GM18861 (cell line): ENCODE results near the gene ADCY2.

ENCODE experiments used
- ATAC-seq: cut with Tn5 transposase; IDR thresholded peaks from one replicate; pipeline ENCODE4 v1.9.1; 2021; ENCODE audit not compliant: unreplicated experiment

The ADCY2 gene

DNA sequence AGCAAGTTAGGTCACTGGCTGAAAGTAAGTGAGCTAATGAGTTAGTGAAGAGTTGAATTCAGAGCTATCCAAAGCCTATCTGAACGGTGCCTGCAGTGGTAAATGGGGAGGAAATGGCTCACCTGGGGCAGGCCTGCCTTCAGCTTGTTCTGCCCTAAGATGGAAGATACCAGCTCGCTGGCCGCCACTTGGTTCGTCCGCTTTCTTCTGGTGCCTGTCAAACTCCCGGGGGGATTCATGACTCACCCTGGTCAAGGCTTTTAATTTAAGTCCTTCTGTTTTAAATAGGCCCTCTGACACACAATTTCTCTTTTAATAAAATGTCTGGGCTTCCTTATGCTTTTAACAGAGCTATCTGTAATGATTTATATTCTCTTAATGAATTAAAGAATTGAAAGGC lies 376.2 kb downstream of the ADCY2 start:
- no peak for ATAC-seq

DNA sequence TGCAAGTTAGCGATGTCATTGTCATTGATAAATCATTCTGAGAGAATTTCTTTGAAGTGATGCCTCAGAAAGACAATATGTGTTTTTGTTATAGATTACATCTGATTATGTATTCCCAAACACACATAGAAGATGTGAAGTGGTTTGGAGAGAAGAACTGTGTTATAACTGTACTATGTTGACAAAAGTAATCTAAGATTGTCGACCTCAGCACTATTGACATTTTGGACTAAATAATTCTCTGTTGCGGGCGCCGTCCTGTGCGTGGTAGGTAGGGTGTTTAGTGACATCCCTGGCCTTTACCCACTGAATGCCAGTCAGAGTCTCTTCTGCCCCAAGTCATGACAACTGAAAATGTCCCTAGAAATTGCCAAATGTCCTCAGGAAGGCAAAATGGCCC lies 377.2 kb downstream of the ADCY2 start:
- no peak for ATAC-seq

DNA sequence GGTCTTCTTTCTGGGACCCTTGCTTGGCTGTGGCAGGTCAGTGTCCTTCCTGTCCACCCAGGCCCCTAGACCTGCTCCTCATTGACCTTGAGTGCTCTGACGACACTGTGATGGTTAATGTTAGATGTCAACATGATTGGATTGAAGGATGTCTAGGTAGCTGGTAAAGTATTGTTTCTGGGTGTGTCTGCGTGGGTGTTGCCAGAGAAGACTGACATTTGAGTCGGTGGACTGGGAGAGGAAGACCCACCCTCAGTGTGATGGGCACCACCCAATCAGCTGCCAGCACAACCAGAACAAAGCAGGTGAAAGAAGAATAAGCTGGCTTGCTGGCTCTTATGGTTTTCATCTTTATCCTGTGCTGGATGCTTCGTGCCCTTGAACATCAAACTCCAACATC lies 380.5 kb downstream of the ADCY2 start:
- ATAC-seq: no peak

DNA sequence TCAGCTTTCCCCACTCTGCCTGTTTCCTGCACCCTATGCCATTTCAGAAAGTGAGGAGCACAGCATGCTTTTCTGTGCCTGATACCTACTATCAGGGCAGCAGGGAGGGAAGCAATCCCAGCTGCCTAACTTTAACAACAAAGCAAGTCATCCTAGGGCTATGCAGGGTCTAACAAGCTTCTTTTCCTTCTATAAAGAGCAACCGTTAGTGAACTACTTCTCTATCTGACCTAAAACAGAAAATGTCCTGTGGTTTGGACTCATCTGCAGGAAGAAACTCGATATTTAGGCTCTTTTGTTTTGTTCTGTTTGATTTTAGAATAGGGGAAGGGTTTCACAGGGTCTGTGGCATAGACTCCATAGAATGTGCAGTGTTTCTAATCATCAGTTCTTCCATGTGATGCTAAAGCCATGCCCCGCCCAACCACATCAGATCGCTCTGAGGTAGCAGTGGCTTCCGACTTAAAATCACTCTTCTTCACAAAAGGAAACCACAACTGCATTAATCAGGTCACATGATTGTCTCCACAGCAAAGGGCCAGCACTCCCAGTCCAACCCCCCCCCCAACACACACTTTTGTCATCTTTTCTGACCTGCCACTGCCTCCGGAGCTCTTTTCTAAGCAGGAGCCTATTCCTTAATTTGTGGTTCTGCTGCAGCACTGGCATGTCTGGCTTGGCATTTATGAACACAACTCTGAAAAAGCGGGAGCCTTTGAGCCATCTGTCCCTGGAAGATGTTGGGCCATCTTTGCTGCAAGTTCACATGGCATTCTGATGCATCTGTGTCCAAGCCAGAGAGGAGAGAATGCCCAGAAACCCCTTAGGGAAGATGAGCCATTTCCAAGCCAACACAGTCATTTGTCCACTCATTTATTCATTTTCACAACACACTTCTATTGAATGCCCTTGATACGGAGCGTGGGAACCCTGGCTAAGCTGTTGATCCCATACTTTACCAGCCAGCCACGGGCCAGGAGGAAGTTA lies 383.4 kb downstream of the ADCY2 start:
- no peak for ATAC-seq

DNA sequence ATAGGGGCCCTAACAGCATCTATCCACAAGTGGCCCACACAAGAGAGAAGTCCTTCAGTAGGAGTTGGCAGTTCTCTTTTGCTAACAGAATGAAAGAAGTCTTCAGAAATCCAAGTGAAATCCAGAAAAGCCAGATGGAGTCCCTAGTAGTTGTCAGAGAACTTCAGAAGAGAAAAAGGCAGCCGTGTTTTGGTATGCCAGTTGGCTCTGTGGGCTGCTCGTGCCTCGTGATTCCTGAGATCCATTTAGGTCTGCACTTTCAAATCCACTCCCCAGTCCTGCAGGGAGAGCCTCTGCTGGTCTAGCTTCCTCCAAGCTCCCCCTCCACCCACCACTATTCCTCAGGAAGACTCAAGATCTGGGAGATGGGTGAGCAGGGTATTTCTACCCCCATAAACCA lies 386.0 kb downstream of the ADCY2 start:
- ATAC-seq: no peak

DNA sequence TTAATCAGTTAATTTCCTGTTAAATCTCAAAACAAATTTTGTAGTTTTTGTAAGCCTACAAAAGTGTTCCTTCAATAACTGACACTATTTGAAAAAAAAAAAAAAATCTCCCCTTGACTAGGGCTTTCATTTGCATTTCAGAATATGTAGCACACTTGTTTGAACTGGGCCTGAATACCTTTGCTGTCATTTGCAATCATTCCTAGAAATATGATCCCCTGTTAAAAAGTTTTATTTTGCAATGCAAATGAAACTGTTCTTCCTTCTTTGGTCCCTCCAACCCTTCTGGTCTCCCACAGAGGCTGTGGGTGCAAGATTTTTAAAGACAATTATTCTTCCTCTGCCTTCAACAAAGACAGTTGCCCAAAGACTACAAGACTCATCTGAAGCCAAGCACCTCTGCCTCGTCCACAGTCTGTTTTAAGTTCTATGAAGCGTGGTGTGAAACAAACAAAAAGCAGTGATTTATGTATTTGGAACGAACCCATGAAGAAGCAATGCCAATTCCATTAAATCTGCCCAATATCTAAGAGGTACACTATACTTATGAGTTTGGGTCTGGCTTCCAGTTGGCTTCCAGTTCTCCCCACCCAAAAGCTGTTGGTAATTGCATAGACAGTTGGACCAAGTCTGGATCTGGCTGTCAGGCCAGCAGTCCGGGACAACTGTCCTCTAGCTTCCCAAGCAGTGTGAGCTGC lies 388.9 kb downstream of the ADCY2 start:
- no peak for ATAC-seq

DNA sequence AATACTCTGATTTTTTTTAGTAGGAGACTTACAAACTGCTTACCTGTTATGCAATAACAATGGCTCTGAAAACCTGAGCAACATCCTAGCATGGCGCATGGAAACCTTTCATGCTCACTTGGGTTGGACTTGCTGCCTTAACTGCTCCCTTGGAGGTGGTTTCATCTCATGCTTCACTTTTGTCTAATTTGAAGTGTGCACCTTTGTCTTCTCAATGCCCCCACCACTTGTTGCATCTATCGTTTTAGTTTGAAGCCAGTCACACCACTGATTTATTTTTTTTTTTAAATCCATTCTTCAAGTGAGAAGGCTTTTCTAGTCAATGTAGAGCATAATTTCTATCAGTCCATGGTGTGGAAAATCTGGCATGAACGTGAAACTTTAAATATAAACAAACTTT lies 391.8 kb downstream of the ADCY2 start:
- ATAC-seq: no peak

DNA sequence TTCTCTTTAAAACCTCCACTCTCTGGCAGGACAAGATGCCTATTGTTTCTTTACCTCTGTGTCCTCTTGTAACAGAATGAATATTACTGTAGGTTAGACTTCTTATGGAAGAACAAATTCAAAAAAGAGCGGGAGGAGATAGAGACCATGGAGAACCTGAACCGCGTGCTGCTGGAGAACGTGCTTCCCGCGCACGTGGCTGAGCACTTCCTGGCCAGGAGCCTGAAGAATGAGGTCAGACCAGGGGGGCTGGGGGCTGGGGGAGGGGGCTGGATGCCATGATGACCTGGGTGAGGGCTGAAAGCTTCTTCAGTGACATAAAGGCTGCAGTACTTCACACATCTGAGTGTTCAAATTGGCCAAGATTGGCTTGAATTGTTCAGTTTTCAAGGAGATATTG lies 393.6 kb downstream of the ADCY2 start:
- ATAC-seq: no peak

DNA sequence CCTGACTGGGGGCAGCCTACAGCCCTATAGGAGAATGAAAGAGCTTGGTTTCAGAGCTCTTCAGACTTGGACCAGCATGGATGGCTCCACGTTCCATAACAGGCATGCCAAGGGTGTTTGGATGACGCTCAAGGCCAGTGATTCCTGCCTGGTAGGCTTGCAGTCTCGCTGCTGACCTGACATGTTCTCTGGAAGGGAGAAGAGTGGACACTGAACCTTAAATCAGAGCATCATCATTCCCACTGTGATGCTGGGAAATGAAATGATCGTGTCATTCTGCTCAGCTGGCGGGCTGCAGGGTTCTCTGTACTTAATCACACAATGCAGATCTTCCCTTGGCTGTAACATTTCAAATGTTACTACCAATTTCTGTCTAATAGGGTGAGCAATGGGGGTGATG lies 398.0 kb downstream of the ADCY2 start:
- no peak for ATAC-seq

DNA sequence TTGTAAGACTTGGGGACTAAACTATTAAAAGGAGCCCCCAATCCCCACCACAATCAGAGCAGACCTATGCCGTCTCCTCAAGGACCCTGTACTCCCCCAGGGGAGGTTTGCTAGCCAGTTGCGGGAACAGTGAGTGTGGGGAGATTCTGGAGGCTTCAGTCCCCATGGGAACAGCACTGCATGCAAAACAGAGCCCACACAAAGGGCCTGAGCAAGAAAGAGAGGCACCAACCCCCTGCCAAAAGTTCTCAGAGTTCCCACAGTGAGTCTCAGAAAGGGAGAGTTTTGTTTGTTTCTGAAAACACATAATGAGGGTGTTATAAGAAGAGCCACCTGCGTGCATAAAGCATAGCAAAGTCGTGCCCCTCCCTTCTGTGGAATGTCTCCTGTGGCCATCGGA lies 398.4 kb downstream of the ADCY2 start:
- peak; percentile 68 for ATAC-seq

DNA sequence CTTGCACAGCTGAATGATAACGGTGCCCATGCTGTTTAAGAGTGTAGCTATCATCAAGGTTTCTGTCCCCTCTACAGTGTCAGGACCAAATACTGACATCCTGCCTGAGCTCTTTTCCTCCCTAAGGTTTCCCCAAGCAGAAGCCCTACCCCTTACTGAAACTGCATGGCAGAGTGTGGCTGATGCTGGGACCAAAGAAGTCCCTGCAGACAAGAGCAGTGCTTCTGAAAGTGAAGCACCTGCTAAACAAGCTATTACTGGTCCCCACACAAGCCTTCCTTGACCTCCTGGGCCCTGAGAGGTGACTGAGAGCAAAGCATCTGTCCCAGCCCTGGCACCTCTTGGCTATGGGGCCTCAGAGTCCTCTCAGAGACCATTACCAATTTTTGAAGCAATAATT lies 398.9 kb downstream of the ADCY2 start:
- peak; percentile 57 for ATAC-seq

DNA sequence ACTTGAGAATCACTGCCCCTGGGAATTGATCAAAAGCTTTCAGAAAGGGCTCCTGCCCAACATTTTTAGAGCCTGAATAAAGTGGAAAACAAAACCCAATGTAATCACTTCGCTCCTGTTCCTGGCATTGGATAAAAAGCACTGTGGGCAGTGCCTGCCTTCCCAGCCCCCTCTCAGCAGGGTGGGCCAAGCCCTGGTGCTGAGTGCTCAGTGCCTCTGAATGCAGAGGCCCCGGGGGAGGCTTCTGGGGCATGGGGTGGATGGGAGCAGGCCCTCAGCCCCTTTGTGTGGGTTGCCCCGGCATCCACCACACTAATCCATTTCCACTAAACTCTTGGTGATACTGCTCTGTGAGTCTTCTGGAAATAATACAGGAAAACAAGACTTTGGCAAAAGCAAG lies 399.4 kb downstream of the ADCY2 start:
- no peak for ATAC-seq

DNA sequence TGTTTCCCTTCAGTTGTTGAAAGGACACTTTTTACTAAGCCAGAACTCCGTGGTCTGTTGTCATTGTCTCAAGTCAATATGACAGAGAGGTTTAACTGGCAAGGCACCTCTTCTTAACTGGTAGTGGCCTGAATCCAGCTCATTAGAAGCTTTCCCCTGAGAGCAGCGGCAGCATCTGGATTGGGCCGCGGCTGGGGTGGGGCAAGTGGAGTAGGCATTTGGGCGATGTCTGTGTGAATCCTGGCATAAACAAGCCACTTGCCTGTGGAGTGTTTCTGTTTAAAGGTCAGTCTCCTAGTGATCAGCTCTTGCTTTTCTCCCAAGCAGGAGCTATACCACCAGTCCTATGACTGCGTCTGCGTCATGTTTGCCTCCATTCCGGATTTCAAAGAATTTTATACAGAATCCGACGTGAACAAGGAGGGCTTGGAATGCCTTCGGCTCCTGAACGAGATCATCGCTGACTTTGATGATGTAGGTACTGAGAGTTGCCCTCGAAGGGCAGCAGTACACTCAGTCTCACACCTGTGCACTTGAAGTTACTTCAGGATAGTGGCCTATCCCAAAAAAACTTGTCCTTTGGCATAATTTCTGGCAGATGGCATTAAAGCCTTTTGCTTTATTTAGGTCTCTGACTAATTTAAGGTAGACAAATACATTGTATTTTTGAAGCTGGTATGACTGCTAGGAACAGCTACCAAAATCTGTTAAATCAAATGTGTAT lies 406.1 kb downstream of the ADCY2 start:
- no peak for ATAC-seq

DNA sequence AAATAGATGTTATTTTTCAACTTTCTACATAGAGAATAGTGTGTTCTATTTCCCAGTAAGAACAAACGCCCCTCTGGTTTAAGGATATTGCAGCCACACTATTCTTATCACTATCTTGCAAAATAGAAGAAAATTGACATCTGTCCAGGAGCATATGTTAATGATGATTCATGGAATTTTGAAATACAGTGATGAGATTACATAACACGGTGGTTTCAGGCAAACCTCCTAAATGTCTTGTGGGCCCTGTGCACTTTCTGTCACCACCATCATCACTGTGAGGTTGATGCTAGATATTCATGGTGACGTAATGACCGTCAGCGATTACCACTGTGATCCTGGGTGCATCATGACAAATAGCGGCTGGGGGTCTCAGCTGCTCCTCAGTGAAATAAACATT lies 406.9 kb downstream of the ADCY2 start:
- no peak for ATAC-seq

DNA sequence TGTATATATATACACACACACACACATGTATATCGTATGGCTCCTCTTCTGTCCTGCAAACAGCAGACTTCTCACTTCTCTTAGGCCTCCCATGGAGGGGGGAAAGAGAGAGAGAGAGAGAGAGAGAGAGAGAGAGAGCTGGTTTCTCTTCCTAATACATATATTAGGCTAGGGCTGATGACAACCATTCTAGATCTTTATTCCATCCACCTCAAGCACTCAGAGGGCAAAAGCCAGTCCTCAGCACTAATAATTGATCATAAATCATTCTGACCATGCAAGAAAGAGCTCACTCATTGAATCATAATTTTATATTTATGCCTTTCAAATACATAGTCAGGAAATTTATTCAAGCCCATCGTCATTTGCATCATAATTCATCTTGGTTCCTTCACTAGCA lies 408.0 kb downstream of the ADCY2 start:
- ATAC-seq: no peak

DNA sequence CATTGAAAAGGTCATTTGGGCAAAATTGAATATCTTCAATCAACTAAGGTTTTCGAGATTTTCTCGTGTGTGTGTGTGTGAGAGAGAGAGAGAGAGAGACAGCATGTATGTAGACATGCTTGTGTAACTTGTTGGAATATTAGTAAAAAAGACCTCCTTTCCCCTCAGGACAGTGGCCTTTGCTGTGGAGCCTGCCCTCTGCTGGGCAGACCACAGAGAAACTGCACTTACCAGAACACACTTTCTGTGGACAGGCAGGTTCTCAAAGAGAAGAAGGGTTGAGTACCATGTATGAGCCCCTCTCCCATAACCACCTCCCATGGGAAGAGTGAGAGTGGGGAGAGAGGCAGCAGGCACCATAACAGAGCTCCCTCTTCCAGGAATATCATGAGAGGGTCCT lies 409.4 kb downstream of the ADCY2 start:
- no peak for ATAC-seq

DNA sequence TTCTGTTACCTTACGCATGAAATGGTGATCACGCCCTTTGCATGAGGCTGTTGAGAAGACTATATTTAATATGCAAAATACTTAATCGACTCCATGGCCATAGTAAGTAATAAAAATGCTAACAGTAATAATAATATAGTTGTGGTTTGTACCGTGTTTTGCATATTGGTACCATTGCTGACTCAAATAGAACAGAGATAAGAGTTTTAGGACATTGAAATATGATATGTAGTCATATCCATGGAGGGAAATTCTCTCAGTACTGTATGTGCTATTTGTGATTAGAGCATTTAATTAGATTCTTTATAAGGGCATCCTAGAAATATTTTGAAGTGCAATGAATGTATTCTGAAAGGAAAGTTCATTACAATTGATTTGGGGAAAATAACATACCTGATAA lies 413.1 kb downstream of the ADCY2 start:
- no peak for ATAC-seq

DNA sequence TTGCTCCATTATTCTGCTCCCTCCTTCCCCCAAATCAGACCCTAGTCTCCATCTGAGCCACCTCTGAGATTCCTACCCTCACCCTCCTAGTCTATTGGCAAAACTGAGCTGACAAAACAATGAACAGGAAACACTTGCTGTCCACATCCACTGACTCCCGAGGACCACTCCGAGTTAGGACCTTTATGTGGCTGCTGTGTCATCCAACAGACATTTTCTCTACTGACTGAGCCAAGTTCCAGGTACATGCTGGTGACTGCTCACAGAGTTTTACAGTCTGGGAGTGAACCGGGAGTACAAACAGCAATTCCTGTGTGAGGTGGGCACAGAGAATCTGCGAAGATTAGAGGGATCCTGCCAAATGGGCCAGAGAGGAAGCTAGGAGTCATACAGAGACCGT lies 415.8 kb downstream of the ADCY2 start:
- no peak for ATAC-seq

DNA sequence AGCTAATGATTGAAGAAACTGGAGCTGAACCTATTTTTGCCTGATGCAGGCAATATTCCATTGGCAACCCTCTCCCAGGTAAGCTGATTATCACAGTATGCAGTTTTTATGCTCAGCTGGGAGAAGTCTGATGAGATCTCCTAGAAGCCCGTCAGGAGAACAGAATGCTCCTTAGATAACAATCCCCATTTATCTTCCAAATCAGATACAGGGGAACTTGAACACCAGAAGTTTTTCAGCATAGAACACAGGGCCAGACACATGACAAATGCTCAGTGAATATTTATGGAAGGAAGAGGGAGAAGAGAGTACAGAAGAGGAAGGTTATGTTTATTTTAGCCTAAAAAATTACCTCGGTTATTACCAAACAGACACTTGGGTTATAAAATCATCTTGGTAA lies 417.1 kb downstream of the ADCY2 start:
- ATAC-seq: no peak

DNA sequence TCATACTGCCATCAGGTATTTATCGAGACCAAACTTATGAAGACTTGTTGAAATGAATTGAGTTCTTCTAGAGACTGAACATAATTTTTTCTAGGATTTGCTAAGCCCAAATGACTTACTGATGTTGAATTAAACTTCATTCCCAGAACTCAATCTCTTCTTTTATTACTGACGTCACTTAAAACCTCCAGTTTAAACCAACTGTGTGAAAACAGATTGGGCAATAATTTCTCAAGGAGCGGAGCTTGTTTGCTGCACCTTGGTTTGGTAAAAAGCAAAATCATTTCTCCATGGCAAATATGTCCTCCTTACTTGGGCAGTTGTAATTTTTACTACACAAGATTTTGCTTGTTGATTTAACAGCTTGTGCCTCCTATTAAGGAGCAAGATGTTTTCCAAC lies 417.6 kb downstream of the ADCY2 start:
- no peak for ATAC-seq

DNA sequence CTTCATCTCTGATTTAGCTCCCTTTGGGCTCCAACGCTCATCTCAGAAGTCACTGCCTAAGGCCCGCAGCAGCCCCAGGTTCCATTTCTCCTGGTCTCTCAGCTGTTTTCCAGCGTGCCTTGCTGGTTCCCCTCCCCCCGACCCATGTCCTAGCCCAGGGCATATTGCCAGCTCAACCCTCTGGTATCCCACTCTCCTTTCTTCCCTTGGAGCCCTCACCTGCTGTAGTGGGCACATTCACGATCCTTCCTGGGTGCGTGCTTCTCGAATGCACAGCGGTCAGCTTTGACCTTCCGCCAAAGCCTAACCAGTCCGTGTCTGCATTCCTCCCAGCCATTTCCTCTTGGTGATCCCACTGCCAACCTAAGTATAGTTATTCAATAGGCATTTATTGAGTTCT lies 418.9 kb downstream of the ADCY2 start:
- no peak for ATAC-seq
